Activated CD8-positive, alpha-beta memory T cell treated with anti-CD3 and anti-CD28 coated beads, Interleukin-2, amount 50 U/mL, for 24 hours (primary cell): Measurements from ENCODE around the gene TNFAIP6.

Experiments
- DNase-seq: peaks from one replicate; pipeline ENCODE4 v3.0.0-alpha.2; 2020; ENCODE audit errors: extremely low read depth

The TNFAIP6 gene

GRCh38 chr2:151359768-151360461, 2.5 kb downstream of the TNFAIP6 start:
- no peak for DNase-seq

- no peak for DNase-seq
Observed at GRCh38 chr2:151361674-151362370, 4.4 kb downstream of the TNFAIP6 start.

GRCh38 chr2:151363709-151364108, 6.3 kb downstream of the TNFAIP6 start:
- no peak for DNase-seq

GRCh38 chr2:151367571-151367970, 10.2 kb downstream of the TNFAIP6 start:
- no peak for DNase-seq

DNA sequence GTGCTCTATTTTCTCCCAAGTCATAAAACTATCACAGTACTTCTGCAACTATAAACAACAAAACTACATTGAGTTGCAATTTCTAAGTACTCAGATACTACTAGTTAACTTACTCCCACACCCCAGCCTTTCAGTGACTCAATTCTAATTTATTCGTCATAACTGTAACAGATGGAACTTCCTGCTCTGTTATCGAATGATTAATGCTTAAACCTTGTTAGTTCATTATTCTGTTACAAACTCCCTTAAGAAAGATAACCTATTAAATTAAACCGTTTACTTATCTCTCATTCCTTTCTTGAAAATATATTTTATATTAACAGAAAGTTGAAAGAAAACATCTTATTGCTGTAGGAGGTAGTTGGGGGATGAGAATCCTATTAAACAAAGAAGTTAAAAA, 17.0 kb downstream of the TNFAIP6 start:
- DNase-seq, result no peak

- DNase-seq, result no peak
Observed at GRCh38 chr2:151379169-151379568, 21.8 kb downstream of the TNFAIP6 start.

DNA sequence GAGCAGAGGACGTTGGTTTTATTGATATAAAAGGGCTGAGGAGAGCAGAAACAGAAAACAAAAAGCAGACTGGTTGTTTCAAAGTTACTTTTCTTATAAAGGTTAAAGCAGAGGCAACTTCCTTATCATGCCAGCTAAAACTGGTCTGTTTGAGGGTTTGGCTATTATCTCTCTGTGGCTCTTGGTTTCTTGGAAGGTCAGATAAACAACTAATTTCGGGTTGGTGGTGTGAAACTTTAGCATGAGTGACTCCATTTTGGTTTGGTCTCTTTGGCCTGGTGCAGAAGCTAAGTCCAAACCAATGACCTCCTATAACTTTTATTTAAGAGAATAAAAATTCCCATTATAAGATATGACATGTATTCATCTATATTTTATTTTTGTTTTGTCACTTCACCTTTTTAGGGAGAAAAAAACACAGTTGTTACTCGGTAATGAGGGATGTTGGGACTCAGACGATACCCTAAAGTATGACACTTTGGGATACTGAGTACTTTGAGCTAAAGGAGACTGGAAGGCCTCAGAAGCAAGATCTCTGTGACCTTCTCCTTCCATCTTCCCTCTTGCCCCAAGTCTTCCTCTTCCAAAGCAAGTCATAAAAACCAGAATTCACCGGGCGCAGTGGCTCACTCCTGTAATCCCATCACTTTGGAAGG, 23.3 kb downstream of the TNFAIP6 start:
- DNase-seq, result no peak

DNA sequence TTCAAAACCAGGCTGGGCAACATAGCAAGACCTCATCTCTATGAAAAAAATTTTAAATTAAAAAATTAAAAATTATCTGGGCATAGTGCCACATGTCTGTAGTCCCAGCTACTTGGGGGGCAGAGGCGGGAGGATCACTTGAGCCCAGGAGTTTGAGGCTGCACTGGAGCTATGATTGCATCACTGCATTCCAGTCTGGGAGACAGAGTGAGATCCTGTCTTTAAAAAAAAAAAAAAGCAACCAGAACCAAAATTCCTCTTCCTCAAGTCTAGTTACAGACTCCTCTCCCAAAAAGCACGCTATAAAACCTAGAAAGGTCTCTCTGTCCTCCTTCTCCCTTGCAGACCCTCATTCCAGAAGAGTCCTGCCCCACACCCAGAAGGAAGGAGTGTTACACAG, 23.9 kb downstream of the TNFAIP6 start:
- no peak for DNase-seq

- DNase-seq, result no peak
Observed at GRCh38 chr2:151388011-151388410, 30.6 kb downstream of the TNFAIP6 start.

DNA sequence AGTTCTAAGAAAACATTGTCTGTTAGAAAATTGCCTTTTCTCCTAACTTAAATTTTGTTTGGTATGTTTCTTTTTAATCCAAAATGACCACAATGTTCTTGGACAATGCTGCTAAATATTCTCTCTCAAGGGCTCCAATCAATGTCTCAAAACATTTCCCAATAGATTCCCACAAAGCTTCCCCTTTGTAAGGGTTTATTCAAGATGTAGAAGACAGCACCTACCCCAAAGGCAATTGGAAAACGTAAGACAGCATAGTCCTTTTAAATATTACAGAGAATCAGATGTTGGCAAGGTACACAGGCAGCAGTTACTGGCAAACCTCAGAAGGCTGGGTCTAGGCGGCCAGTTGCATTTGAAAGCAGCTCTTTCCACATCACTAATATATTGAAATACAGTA, 34.0 kb downstream of the TNFAIP6 start:
- DNase-seq, result no peak

- no peak for DNase-seq
Observed at GRCh38 chr2:151394509-151394908, 37.1 kb downstream of the TNFAIP6 start.

DNA sequence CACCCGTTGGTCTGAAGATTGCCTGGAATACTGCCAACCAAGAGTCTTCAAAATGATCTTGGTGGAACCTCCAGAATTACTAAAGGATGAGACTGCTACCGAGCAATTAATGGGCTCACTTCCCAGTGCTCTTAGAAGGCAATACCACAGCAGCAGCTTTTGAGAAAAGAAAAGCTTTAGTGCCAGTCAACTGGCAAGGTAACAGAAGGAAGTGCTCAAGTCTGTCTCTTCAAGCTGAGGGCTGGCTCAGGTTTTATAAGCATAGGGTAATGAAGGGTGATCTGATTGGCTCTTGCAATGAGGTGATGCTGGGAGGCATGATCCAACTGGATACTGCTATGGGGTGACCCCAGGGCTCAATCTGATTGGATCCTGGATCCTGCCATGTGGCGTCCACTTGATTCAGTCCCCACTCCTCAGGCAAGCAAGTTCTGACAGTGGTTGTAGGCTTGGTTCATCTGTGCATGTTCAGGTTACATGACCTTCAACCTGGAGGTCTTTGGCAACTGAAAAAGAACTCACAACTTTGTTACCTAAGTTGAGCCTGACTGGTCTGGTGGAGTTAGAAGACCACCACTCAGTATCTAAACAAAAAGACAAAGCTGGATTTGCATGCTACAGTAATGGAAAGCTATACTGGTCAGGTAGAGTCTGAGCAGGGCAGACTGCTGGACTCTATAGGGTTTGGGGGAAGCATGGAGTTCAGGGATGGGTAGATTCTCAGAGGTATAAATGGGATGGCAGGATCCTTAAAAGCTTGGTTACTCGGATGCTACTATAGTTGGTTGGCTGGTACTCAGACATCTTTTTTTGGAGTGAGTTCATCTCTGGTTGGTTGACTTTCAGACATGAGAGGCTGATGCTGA, 38.4 kb downstream of the TNFAIP6 start:
- no peak for DNase-seq

DNA sequence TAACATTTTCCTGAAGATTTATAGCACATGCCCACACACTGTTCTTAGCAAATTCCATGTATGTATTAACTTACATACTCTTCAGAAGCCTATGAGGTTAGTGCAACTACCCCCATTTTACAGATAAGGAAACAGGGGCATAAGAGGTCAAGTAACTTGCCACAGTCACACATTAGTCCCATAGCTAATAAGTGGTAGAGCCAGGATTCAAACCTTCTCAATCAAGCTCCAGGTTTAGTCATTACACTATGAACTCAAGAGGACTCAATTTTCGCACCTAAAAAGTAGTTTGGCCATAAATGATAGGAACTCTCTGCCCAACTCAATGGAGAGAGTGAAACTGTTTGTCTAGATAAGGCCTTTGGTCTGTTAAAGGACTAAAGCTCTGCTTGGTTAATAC, 42.6 kb downstream of the TNFAIP6 start:
- no peak for DNase-seq

DNA sequence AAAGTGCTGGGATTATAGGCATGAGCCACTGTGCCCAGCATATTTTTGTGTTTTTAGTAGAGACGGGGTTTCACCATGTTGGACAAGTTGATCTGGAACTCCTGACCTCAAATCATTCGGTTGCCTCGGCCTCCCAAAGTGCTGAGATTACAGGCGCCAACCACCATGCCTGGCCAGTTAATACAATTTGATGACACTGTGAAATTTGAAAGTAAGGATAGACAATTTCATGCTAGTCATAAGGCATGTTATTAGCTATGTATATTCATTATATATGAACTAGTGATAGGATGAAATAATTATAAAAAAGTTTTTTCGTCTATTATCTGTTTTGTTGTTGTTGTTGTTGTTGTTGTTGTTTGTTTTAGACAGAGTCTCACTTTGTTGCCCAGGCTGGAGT, 43.8 kb downstream of the TNFAIP6 start:
- no peak for DNase-seq

DNA sequence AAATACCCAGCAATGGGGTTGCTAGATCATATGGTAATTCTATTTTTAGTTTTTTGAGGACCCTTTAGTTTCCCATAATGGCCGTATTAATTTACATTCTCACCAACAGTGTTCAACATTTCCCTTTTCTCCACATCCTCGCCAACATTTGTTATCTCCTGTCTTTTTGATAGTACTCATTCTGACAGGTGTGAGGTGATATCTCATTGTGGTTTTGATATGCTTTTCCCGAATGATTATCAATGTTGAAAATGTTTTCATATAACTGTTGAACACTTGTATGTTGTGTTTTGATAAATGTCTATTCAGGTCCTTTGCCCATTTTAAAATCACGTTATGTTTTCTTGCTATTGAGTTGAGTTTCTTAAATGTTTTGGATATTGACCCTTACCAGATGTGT, 46.5 kb downstream of the TNFAIP6 start:
- no peak for DNase-seq

DNA sequence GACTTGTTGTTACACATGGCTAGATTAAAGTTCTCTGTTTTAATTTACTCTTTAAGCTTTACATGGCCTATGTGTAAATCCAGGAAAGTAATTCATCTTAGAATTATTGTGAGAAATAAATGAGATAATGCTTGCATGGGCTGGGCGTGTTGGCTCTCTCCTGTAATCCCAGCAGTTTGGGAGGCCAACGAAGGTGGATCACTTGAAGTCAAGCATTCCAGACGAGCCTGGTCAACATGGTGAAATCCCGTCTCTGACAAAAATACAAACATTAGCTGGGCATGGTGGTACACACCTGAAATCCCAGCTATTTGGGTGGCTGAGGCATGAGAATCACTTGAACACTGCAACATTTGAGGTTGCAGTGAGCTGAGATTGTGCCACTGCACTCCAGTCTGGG, 48.0 kb downstream of the TNFAIP6 start:
- DNase-seq, result no peak

DNA sequence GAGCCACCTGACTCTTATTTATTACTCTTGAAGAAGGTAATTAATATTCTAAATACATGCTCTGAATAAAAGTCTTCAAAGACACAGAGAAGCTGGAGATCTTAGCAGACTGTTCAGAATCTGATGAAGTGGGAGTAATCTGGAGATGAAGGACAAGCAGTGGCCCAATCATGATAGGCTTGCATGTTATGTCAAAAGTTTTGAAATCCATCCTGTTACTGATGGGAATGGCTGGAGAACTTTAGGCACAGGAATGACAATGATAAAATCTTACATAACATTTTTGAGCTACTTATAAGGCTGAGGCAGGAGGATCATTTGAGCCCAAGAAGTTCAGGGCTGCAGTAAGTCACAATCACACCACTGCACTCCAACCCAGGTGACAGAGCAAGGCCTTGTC, 49.9 kb downstream of the TNFAIP6 start:
- DNase-seq, result no peak

- no peak for DNase-seq
Observed at GRCh38 chr2:151408788-151409600, 51.6 kb downstream of the TNFAIP6 start.

DNA sequence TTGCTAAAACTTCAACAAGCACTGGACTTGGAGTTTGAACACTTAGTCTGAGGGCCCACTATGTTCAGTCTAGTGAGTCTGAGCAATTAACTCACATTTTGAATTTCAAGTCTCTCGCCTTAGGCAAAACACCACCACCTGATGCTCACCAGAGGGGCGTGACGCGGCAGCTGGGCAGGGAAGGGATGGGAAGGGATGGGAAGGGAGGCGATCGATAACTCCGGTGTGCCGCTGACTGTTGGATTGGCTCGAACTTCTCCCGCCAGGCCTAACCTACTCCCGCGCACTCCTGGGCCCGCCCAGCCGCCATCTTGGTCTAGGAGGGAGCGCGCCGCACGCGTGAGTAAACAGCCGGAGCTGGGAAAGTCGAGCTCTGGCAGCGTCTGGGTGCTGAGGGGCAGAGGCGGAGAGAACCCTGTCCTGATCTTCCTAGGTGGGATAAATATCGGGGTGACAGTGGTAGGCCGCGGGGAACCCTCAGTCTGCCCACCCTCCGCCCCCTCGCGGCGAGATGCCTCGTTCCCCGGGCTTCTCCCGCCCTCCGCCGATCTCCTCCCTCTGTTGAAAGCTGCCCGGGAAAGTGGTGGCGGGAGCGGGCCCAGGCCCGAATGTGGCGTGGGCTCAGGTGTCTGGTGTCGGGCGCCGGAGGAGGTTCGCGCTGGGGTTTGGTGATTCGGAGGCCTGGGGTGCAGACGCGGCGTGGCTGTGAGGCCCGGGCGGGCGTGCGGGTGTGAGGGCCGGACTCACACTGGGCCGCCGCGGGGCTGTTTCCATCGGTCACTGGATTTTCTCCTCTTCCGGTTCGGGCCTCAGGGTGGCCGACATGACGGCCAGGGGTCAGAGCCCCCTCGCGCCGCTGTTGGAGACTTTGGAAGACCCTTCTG, 52.5 kb downstream of the TNFAIP6 start, which contains the start of gene RIF1:
Gene RIF1 (plus strand): TSS at position 302 of the 884 bp plus-strand sequence. CDS start 522 bp downstream, at position 824.
- peak; percentile 60 for DNase-seq

DNA sequence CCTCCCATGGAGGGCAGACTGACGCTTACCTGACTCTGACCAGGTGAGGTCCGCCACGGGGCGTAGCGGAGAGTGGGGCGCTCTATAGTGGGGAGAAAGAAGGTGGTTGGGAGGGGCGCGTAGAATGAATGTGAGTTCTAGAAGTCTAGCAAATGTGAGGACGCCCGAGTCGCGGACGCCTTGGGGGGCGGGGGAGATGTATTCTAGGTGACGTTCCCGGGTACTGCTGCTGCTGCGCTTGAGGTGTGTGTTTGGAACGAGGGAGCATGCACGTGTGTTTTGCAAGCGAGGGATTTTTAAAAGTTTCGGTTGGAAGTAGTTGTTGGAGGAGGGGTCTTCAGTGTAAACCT, 53.1 kb downstream of the TNFAIP6 start:
- DNase-seq, result peak; percentile 9
